NT2/D1 (cell line): ENCODE data around the gene SDK1.

Experiments used
- YY1 ChIP-seq: IDR thresholded peaks from 2 replicates; pipeline ENCODE4 v1.6.1; 2011; ENCODE audit not compliant: insufficient read length, insufficient read depth
- ZNF274 ChIP-seq: IDR thresholded peaks from 2 replicates; pipeline ENCODE4 v1.6.1; 2011; ENCODE audit warnings: mild to moderate bottlenecking, low read depth, low read length

DNA sequence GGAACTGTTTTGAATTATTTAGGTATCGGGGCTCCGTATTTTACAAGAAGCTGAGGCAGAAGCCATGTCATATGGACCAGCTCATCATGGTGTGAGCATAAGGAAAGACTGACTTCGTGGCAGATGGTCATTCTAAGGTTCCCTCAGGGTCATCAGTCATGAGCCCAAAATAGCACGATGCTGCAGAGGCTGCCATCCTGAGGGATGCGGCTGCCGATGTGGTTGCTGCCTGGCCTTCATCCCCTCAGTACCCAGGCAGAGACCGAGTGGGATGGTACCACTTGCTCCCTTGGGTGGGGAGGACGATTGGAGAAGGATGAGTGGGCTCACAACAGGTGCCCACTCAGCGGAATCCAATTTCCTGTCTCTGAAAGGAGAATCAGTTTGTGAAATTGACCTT lies 490.3 kb downstream of the SDK1 start:
- no peak for TF ChIP-seq ZNF274
- no peak for TF ChIP-seq YY1
